ENCODE results near the gene APOBEC3C.
"Not testable (repeated sequence)": the region's sequence is repeated elsewhere in the genome, so short reads cannot be mapped to it uniquely, and the experiment has no call there.

APOBEC3C gene

DNA sequence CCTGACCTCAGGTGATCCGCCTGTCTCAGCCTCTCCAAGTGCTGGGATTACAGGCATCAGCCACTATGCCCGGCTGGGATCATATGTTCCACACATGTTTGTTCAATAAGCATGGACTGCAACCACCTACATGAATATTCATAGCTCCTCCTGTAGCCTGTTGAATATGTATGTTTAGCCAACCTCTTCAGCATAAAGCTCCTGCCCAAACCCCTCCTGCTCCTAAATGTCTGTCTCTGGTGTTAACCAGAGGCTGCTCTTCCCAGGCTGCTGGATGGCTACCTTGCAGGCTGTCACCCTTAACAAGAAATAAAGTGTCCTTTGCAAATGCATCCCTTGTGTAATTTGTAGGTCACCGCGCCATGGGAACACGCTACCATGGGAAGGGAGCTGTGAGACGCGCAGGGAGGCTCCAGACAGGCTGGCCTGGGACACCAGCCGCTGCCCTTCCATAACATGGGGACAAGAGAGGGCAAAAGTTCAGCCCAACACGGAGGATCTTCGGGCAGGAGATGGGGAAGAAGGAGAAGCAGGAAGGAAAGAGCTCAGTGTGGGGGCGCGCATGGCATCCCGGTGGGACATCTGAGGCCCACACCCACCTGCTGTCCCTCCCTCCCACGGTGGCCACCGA is 6.1 kb downstream of the APOBEC3C start:
- not testable (repeated sequence) for DNase-seq (ENCODE audit: low read depth, low spot score)

DNA sequence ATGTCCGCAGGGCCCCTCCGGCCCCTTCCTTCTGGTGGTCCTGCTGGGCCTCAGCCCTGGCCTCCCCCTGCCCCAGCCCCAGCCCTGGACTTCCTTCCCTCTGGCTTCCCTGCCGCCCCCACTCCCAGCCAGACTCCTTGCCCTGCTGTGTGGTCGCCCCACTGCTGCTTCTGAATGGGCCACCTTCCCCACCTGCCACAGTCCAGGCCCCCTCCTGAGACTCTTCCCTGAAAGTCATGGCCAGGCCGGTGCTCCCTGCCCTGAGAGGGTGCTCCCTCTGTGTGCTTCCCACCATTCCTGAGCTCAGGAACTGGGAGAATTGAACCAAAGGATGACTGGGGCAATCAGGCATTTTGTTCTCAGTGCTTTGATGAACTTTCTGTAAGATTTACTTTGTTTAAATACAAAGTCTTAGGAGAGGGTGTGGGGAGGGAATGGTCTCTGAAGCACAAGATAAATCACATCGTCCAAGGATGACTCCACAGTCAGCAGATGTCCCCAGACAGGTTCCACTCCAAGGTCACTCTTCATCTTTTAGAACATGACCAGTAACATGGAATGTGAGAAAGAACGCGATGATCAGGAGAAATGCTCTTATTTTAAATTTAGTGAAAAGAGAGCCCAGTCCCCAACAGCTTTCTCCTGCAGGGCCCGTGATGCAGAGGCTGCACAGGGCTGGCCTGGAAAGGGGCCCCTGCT is 7.6 kb downstream of the APOBEC3C start:
- no peak for DNase-seq (ENCODE audit: low read depth, low spot score)

DNA sequence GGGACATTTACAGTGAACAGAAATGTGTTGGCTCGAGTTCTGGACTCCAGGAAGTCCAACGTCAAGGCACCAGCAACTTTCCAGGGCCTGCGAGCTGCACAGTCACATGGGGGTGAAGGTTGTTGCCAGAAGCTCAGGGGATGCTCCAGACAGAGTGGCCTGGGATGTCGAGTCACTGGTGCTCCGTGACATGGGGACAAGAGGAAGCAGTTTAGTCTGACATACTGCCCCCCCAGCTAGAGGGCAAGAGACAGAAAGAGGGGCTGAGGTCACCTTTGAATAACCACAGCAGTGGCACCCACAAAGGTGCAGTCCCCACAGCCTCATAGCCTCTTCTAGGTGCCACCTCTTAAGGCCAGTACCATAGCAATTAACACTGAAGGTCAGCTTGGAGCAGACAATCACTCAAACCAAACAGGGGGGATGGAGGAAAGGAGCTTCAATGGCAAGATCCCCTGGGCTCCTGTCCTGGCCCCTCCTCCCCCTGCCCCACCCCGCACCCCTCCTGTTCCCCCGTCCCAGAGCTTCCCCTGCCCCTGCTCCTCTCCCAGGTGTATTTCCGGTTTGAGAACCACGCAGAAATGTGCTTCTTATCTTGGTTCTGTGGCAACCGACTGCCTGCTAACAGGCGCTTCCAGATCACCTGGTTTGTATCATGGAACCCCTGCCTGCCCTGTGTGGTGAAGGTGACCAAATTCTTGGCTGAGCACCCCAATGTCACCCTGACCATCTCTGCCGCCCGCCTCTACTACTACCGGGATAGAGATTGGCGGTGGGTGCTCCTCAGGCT is 10.7 kb downstream of the APOBEC3C start:
- no peak for DNase-seq (ENCODE audit: low read depth, low spot score)

DNA sequence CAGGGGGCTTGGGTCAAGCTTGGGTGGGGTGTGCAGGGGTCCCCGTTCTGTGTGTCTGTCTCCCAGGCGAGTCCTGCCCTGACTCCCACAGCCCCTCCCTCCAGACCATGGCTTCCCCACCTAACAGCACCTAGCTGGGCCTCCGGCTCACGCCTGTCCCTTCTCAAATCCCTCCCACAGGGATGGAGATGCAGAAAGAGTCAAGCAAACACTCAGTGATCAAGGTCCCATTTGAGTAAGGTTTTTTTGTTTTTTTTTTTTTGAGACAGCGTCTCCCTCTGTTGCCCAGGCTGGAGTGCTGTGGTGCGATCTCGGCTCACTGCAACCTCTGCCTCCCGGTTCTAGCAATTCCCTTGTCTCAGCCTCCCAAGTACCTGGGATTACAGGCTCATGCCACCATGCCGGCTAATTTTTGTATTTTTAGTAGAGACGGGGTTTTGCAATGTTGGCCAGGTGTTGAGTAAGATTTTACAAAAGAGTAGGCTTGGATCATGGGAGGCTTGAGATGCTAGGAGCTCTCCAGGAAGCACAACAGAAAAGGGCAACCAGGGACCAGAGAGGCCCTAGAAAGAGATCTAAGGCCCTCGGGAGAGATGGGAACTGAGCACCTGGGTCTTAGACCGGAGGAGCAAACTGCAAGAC is 12.6 kb downstream of the APOBEC3C start:
- DNase-seq (ENCODE audit: low read depth, low spot score), result no peak

DNA sequence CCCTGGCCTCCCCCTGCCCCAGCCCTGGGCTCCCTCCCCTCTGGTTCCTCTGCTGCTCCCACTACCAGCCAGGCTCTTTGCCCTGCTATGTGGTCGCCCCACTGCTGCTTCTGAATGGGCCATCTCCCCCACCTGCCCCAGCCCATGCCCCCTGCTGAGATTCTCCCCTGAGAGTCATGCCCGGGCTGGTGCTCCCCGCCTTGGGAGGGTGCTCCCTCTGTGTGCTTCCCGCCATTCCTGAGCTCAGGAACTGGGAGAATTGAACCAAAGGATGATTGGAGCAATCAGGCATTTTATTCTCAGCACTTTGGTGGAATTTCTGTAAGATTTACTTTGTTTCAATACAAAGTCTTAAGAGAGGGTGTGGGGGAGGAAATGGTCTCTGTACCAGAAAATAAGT is 13.7 kb downstream of the APOBEC3C start:
- no peak for DNase-seq (ENCODE audit: low read depth, low spot score)

DNA sequence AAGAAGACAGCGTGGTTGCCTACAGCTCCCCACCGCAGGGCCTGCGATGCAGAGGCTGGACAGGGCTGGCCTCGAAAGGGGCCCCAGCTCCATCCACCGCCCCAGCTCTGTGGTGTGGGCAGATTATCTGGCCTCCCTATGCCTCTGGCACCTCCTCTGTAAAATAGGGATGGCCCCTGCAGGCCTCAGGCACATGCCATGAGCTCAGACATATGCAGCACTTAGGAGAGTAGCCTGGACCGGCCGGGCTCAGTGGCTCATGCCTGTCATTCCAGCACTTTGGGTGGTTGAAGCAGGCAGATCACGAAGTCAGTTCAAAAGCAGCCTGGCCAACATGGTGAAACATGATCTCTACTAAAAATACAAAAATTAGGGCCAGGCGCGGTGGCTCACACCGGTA is 14.2 kb downstream of the APOBEC3C start:
- no peak for DNase-seq (ENCODE audit: low read depth, low spot score)

DNA sequence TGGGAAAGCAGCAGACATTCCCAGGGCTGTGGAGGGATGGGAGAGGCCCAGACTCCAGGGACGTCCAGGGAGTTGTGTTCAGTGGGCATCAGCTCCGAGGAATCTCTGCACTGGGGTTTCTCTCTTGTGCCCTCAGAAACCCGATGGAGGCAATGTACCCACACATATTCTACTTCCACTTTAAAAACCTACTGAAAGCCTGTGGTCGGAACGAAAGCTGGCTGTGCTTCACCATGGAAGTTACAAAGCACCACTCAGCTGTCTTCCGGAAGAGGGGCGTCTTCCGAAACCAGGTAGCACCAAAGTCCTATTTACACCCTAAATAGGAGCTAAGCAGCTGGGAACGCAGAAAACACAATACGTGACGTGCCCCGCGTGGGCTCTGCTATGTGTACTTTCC is 15.2 kb downstream of the APOBEC3C start:
- DNase-seq (ENCODE audit: low read depth, low spot score), result no peak

DNA sequence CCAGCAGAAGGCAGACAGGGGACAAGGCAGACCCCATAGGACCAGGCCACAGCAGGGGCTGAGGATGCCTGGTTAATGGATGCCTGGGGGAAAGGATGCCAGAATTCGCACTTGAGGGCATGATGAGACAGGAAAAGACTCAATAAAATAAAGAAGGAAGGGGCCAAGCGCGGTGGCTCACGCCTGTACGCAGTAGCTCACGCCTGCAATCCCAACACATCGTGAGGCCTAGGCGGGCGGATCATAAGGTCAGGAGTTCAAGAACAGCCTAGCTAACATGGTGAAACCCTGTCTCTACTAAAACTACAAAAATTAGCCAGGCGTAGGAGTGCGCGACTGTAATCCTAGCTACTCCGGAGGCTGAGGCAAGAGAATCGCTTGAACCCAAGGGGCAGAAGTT is 16.6 kb downstream of the APOBEC3C start:
- no peak for DNase-seq (ENCODE audit: low read depth, low spot score)

DNA sequence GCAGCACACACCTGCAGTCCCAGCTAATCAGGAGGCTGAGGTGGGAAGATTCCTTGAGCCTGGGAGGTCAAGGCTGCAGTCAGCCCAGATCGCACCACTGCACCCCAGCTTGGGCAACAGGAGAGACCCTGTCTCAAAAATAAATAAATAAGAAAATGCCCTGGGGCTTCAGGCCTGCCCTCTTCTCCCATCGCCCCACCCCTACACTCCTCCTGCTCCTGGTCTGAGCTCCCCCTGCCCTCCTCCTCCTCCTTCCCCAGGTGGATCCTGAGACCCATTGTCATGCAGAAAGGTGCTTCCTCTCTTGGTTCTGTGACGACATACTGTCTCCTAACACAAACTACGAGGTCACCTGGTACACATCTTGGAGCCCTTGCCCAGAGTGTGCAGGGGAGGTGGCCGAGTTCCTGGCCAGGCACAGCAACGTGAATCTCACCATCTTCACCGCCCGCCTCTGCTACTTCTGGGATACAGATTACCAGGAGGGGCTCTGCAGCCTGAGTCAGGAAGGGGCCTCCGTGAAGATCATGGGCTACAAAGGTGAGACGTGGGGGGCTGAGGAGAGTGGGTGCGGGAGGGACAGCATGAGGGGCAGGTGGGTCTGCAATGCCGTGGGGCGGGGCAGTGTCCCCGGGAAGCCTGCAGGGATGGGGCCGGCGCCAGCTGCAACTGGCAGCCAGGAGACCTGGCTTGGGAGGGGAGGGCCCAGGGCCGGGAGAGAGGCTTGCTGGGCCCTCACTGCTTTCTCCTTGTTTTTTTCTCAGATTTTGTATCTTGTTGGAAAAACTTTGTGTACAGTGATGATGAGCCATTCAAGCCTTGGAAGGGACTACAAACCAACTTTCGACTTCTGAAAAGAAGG is 17.6 kb downstream of the APOBEC3C start:
- DNase-seq (ENCODE audit: low read depth, low spot score), result not testable (repeated sequence)

DNA sequence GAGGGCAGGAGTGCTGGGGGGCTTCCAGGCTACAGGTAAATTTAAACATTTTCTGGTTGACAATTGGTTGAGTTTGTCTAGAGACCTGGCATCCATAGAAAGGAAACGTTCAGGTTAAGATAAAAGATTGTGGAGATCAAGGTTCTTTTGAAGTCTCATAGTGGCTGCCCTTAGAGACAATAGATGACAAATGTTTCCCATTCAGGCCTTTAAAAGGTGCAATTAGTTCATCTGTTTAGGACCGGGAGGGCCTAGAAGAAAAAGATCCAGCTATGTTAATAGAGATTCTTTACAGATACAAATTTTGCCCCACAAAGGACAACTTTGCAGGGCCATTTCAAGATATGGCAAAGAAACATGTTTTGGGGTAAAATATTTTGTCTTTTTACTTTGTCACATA is 23.0 kb downstream of the APOBEC3C start:
- not testable (repeated sequence) for DNase-seq (ENCODE audit: low read depth, low spot score)

DNA sequence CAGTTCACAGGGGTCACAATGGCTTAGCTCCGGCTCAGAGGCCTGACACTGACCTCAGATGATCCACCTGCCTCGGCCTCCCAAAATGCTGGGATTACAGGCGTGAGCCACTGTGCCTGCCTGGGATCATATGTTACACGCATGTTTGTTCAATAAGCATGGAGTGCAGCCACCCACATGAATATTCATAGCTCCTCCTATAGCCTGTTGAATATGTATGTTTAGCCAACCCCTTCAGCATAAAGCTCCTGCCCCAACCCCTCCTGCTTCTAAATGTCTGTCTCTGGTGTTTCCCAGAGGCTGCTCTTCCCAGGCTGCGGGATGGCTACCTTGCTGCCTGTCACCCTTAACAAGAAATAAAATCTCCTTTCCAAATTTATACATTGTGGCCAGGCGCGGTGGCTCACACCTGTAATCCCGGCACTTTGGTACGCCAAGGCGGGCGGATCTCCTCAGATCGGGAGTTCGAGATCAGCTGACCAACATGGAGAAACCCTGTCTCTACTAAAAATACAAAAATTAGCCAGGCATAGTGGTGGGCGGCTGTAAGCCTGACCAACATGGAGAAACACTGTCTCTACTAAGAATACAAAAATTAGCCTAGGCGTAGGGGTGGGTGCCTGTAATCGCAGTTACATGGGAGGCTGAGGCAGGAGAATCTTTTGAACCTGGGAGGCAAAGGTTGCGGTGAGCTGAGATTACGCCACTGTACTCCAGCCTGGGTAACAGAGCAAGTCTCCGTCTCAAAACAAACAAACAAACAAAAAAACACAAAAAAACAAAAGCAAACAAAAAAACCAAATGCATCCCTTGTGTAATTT is 25.5 kb downstream of the APOBEC3C start:
- DNase-seq (ENCODE audit: low read depth, low spot score), result no peak

DNA sequence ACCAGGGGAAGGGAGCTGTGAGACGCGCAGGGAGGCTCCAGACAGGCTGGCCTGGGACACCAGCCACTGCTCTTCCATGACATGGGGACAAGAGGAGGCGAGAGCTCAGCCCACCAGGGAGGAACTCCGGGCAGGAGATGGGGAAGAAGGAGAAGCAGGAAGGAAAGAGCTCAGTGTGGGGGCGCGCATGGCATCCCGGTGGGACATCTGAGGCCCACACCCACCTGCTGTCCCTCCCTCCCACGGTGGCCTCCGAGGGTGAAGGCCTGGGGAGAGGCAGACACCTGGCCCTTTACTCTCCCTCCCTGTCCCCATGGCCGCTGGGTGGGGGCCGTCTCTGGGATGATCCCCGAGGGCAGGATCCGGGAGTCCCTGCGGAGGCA is 26.1 kb downstream of the APOBEC3C start:
- not testable (repeated sequence) for DNase-seq (ENCODE audit: low read depth, low spot score)

DNA sequence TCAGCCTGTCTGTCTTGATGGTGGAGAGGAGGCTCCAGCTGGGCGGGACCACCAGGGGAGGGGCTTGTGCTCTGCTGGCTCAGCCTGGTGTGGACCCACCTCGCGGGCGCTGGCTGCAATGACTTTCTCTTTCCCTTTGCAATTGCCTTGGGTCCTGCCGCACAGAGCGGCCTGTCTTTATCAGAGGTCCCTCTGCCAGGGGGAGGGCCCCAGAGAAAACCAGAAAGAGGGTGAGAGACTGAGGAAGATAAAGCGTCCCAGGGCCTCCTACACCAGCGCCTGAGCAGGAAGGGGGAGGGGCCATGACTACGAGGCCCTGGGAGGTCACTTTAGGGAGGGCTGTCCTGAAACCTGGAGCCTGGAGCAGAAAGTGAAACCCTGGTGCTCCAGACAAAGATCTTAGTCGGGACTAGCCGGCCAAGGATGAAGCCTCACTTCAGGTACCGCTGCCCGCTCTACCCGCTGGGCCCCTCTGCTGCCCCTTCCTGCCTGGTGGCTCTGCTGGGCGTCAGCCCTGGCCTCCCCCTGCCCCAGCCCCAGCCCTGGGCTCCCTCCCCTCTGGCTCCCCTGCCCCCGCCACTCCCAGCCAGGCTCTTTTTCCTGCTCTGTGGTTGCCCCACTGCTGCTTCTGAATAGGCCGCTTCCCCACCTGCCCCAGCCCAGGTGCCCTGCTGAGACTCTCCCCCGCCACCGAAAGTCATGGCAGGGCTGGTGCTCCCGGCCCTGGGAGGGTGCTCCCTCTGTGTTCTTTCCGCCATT is 26.7 kb downstream of the APOBEC3C start, which contains the start of gene APOBEC3F:
TSS of gene APOBEC3F (plus strand) at position 327 of the 759 bp plus-strand sequence. CDS start at position 424, 97 bp downstream.
- DNase-seq (ENCODE audit: low read depth, low spot score), result not testable (repeated sequence)

DNA sequence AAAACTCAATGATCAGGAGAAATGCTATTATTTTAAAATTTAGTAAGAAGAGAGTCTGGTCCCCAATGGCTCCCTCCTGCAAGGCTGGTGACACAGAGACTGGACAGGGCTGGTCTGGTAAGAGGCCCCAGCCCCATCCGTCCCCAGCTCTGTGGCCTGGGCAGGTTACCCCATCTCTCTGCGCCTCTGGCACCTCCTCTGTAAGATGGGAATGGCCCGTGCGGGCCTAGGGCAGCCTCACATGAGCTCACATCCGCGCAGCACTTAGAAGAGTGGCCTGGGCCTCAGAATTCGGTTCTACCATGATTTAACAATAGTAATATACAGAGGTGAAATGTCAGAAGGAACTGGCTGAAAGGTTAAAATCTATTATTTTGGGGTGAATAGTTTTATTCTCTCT is 27.9 kb downstream of the APOBEC3C start:
- DNase-seq (ENCODE audit: low read depth, low spot score), result no peak

DNA sequence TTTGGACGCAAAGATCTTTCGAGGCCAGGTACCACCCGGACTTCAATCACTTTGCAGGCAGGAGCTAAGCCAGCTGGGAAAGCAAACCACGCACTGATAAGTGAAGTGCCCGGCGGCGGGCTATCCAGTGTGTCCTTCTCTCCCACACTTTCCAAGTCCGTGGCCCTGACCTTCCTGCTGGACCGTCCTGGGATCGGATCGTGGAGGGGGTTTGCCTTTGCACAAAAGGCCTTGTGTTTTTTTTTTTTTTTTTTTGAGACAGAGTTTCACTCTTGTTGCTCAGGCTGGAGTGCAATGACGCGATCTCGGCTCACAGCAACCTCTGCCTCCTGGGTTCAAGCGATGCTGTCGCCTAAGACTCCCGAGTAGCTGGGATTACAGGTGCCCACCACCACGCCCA is 29.0 kb downstream of the APOBEC3C start:
- DNase-seq (ENCODE audit: low read depth, low spot score), result not testable (repeated sequence)

DNA sequence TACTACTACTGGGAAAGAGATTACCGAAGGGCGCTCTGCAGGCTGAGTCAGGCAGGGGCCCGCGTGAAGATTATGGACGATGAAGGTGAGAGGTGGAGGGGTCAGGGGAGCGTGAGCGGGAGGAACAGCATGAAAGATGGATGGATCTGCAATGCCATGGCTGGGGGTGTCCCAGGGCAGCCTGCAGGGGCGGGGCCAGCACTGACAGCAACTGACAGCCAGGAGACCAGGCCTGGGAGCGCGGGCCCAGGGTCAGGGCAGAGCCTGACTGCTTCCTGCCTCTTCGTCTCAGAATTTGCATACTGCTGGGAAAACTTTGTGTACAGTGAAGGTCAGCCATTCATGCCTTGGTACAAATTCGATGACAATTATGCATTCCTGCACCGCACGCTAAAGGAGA is 31.1 kb downstream of the APOBEC3C start:
- DNase-seq (ENCODE audit: low read depth, low spot score), result not testable (repeated sequence)

DNA sequence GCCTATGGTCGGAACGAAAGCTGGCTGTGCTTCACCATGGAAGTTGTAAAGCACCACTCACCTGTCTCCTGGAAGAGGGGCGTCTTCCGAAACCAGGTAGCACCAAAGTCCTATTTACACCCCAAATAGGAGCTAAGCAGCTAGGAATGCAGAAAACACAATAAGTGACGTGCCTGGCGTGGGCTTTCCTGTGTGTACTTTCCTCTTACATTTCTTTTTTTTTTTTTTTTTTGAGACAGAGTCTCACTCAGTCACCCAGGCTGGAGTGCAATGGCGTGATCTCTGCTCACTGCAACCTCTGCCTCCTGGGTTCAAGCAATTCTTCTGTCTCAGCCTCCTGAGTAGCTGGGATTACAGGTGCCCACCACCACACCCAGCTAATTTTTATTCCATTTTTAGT is 35.4 kb downstream of the APOBEC3C start:
- not testable (repeated sequence) for DNase-seq (ENCODE audit: low read depth, low spot score)

DNA sequence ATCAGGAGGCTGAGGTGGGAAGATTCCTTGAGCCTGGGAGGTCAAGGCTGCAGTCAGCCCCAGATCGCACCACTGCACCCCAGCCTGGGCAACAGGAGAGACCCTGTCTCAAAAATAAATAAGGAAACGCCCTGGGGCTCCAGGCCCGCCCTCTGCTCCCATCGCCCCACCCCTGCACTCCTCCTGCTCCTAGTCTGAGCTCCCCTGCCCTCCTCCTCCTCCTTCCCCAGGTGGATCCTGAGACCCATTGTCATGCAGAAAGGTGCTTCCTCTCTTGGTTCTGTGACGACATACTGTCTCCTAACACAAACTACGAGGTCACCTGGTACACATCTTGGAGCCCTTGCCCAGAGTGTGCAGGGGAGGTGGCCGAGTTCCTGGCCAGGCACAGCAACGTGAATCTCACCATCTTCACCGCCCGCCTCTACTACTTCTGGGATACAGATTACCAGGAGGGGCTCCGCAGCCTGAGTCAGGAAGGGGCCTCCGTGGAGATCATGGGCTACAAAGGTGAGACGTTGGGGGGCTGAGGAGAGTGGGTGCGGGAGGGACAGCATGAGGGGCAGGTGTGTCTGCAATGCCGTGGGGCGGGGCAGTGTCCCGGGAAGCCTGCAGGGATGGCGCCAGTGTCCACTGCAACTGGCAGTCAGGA is 37.9 kb downstream of the APOBEC3C start:
- DNase-seq (ENCODE audit: low read depth, low spot score), result not testable (repeated sequence)

DNA sequence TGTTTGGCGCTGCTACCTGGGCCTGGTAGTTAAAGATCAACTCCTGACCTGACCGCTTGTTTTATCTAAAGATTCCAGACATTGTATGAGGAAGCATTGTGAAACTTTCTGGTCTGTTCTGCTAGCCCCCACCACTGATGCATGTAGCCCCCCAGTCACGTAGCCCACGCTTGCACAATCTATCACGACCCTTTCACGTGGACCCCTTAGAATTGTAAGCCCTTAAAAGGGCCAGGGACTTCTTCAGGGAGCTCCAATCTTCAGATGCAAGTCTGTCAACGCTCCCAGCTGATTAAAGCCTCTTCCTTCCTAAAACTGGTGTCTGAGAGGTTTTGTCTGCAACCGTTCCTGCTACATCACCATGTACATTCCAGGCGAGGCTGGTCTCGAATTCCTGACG is 41.6 kb downstream of the APOBEC3C start:
- DNase-seq (ENCODE audit: low read depth, low spot score), result no peak

Measured in iPS DF 19.7 (cell line).